Breast epithelium (tissue), 3 donors: Measurements from ENCODE around the gene TAS2R41.

Source experiments
- CTCF ChIP-seq, 3 donors: fragments of 450-650 bp; IDR thresholded peaks; one replicate each; pipeline ENCODE4 v1.5.1; 2016 to 2017; ENCODE audit warnings: antibody characterized with exemption in 3 of 3, mild to moderate bottlenecking in 3 of 3, moderate library complexity in 3 of 3
- POLR2A ChIP-seq: fragments of 450-650 bp; IDR thresholded peaks from one replicate; pipeline ENCODE4 v1.6.1; 2016; ENCODE audit warnings: antibody characterized with exemption, mild to moderate bottlenecking, moderate library complexity

GRCh38 chr7:143487061-143487460 lies 9.4 kb downstream of the TAS2R41 start:
- TF ChIP-seq POLR2A = no peak
- no peak for TF ChIP-seq CTCF (IDR thresholded peaks at IDR 0.05)
